Caco-2 (cell line): ENCODE measurements around the gene THSD8. TPM values are rescaled to one million over a fixed set of nuclear protein-coding genes. Genes with fewer than 3 reads are reported as not detected.

Experiments
- BruUV-seq: library from RNA; stranded (reverse); fragments of 400-500 nt; replicated peaks from 2 replicates; lab custom pipeline; 2021; lab: Mats Ljungman, UMichigan
- CTCF ChIA-PET: fragments of 300-600 bp; sonication (Branson Sonifier 250); formaldehyde crosslinking; loops from one replicate; lab custom pipeline; 2022; ENCODE audit warnings: antibody characterized with exemption; lab: Charles Lee
- POLR2A ChIA-PET: fragments of 300-600 bp; sonication (Branson Sonifier 250); formaldehyde crosslinking; loops from one replicate; lab custom pipeline; 2022; ENCODE audit warnings: antibody characterized with exemption; lab: Charles Lee
- DNase-seq, 2 experiments: peaks; one replicate each; pipeline versions ENCODE4 v3.0.0 to v3.0.0-alpha.2; 2020 to 2022
- H3K27me3 ChIP-seq: replicated peaks from 2 replicates; pipeline ENCODE4 v1.6.0; 2011; ENCODE audit warnings: low read length; ENCODE audit not compliant: control insufficient read depth, insufficient read depth
- H3K36me3 ChIP-seq: 2 replicates; pipeline ENCODE4 v1.5.1; 2011; ENCODE audit warnings: low read length; ENCODE audit not compliant: control insufficient read depth, insufficient read depth
- H3K4me1 ChIP-seq: fragments of 250-450 bp; sonication (Bioruptor Pico); 2 replicates; pipeline ENCODE4 v1.5.1; 2020; ENCODE audit warnings: mild to moderate bottlenecking
- H3K4me3 ChIP-seq: 2 replicates; pipeline ENCODE4 v1.5.1; 2011; ENCODE audit warnings: low read depth, mild to moderate bottlenecking, control low read depth, low read length
- H3K9me3 ChIP-seq: fragments of 250-450 bp; sonication (Bioruptor Pico); 2 replicates; pipeline ENCODE4 v1.5.1; 2020; ENCODE audit warnings: mild to moderate bottlenecking, moderate library complexity
- H3K27ac Mint-ChIP-seq: one replicate; pipeline ENCODE4 v1.8.0; 2022; ENCODE audit warnings: mixed read lengths; ENCODE audit not compliant: unreplicated experiment
- H3K27me3 Mint-ChIP-seq: one replicate; pipeline ENCODE4 v1.8.0; 2022; ENCODE audit warnings: mixed read lengths; ENCODE audit not compliant: insufficient read depth, unreplicated experiment
- H3K36me3 Mint-ChIP-seq: one replicate; pipeline ENCODE4 v1.8.0; 2022; ENCODE audit warnings: mild to moderate bottlenecking, mixed read lengths; ENCODE audit not compliant: insufficient read depth, unreplicated experiment
- H3K4me1 Mint-ChIP-seq: one replicate; pipeline ENCODE4 v1.8.0; 2022; ENCODE audit warnings: low read depth, mixed read lengths; ENCODE audit not compliant: unreplicated experiment
- H3K4me3 Mint-ChIP-seq: one replicate; pipeline ENCODE4 v1.8.0; 2022; ENCODE audit warnings: mild to moderate bottlenecking, moderate library complexity, mixed read lengths; ENCODE audit not compliant: unreplicated experiment
- H3K9me3 Mint-ChIP-seq: one replicate; pipeline ENCODE4 v1.8.0; 2022; ENCODE audit warnings: mixed read lengths; ENCODE audit not compliant: unreplicated experiment
- intact Hi-C: fragments of 100-400 bp; cut with micrococcal nuclease; formaldehyde crosslinking; loops from one replicate; pipeline ENCODE4 v1.10.0; 2022; ENCODE audit not compliant: unreplicated experiment
- total RNA-seq: library from RNA; stranded (reverse); gene quantifications from 2 replicates; pipeline ENCODE4 v1.2.3, GENCODE V29; 2022
- TF ChIP-seq, protein P1 (sequence below), 2 experiments: fragments of 200-600 bp in 1 of 2; IDR thresholded peaks; 1 replicate in 1 of 2; 2 replicates in 1 of 2; pipeline versions ENCODE4 v1.5.1 to v1.8.0; 2011 to 2022; ENCODE audit warnings: antibody characterized with exemption in 1 of 2, control low read depth in 1 of 2, inconsistent platforms in 1 of 2, low read depth in 1 of 2, low read length in 1 of 2, mild to moderate bottlenecking in 1 of 2, moderate library complexity in 1 of 2; ENCODE audit not compliant: insufficient read depth in 1 of 2, severe bottlenecking in 1 of 2, unreplicated experiment in 1 of 2

Gene THSD8
- total RNA-seq, 1 experiment from 2014 or later: 25.9 TPM

GRCh38 chr19:12834976-12835757 is 33.3 kb downstream of the THSD8 start:
- Mint-ChIP-seq H3K4me1 (peaks cover 14% of the 10 kb centered on the region), H3K4me3 (peak overlapping the region; percentile 63), H3K36me3 (peaks cover 11% of the 10 kb centered on the region), H3K9me3 (no peaks in the 10 kb centered on the region), H3K27ac (no peak overlapping the region), H3K27me3 (peaks cover 21% of the 10 kb centered on the region)
- H3K36me3 ChIP-seq: no peaks in the 10 kb centered on the region
- BruUV-seq: no TSS peak
- TF ChIP-seq, protein P1, sequence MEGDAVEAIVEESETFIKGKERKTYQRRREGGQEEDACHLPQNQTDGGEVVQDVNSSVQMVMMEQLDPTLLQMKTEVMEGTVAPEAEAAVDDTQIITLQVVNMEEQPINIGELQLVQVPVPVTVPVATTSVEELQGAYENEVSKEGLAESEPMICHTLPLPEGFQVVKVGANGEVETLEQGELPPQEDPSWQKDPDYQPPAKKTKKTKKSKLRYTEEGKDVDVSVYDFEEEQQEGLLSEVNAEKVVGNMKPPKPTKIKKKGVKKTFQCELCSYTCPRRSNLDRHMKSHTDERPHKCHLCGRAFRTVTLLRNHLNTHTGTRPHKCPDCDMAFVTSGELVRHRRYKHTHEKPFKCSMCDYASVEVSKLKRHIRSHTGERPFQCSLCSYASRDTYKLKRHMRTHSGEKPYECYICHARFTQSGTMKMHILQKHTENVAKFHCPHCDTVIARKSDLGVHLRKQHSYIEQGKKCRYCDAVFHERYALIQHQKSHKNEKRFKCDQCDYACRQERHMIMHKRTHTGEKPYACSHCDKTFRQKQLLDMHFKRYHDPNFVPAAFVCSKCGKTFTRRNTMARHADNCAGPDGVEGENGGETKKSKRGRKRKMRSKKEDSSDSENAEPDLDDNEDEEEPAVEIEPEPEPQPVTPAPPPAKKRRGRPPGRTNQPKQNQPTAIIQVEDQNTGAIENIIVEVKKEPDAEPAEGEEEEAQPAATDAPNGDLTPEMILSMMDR (IDR thresholded peaks at IDR 0.05; ENCODE audit: insufficient read depth in 1 of 2, low read depth in 1 of 2, low read length in 1 of 2, severe bottlenecking in 1 of 2, unreplicated experiment in 1 of 2): no peak
- peaks cover 16% of the 10 kb centered on the region for H3K4me1 ChIP-seq
- no peak overlapping the region for H3K4me3 ChIP-seq
- no peaks in the 10 kb centered on the region for H3K27me3 ChIP-seq
- no peaks in the 10 kb centered on the region for H3K9me3 ChIP-seq
- POLR2A ChIA-PET: no interaction called here
- intact Hi-C loops: loop anchor here (5.0 kb wide), 1 partner anchor 33 kb away; the partner anchor contains the start of genes PRDX2 and THSD8
- CTCF ChIA-PET: no interaction called here
- DNase-seq: peak; percentile 42 to 52

DNA sequence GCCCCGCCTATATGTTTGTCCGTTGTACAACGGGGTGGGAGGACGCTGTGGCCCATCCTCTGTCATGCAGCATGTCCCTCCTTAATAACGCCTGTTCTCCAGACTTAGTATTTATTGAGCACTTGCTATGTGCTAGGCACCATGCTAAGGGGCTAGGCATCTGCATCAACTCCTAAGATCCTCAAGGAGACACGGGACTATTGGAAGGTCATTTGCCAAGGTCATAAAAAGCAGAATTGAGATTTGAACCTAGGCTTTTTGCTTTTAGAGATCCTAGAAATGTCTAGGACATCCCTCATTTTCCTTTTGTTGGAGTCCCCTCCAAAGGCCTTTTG is 34.6 kb downstream of the THSD8 start:
- DNase-seq: no peak
- H3K27me3 Mint-ChIP-seq: peaks cover 18% of the 10 kb centered on the region
- peaks cover 14% of the 10 kb centered on the region for H3K4me1 Mint-ChIP-seq
- no peaks in the 10 kb centered on the region for H3K9me3 Mint-ChIP-seq
- TF ChIP-seq, protein P1 (IDR thresholded peaks at IDR 0.05; ENCODE audit: insufficient read depth in 1 of 2, low read depth in 1 of 2, low read length in 1 of 2, severe bottlenecking in 1 of 2, unreplicated experiment in 1 of 2): no peak
- no TSS peak for BruUV-seq
- Histone ChIP-seq H3K4me1 (peaks cover 18% of the 10 kb centered on the region), H3K27me3 (no peaks in the 10 kb centered on the region), H3K9me3 (no peaks in the 10 kb centered on the region), H3K36me3 (no peaks in the 10 kb centered on the region), H3K4me3 (no peak overlapping the region)
- CTCF ChIA-PET: no interaction called here
- intact Hi-C loops: loop anchor here (5.0 kb wide), 1 partner anchor 34 kb away; the partner anchor contains the start of genes PRDX2 and THSD8
- H3K27ac Mint-ChIP-seq: no peak overlapping the region
- H3K36me3 Mint-ChIP-seq: peaks cover 11% of the 10 kb centered on the region
- POLR2A ChIA-PET: no interaction called here
- H3K4me3 Mint-ChIP-seq: peak overlapping the region; percentile 63

- CTCF ChIA-PET: interaction anchor here (0.7 kb wide), 1 partner anchor 60 kb away, joined by 3 read pairs; no protein-coding TSS in a partner anchor
- H3K4me1 ChIP-seq: peaks cover 18% of the 10 kb centered on the region
- peaks cover 14% of the 10 kb centered on the region for H3K4me1 Mint-ChIP-seq
These were observed 35.4 kb downstream of the THSD8 start for GRCh38 chr19:12837225-12837624.

More at GRCh38 chr19:12837225-12837624, 35.4 kb downstream of the THSD8 start:
- no peak overlapping the region for H3K4me3 Mint-ChIP-seq
- no peaks in the 10 kb centered on the region for H3K36me3 ChIP-seq
- no peak overlapping the region for H3K4me3 ChIP-seq
- TF ChIP-seq, protein P1 (IDR thresholded peaks at IDR 0.05; ENCODE audit: insufficient read depth in 1 of 2, low read depth in 1 of 2, low read length in 1 of 2, severe bottlenecking in 1 of 2, unreplicated experiment in 1 of 2): no peak
- H3K9me3 Mint-ChIP-seq: no peaks in the 10 kb centered on the region
- DNase-seq: no peak
- no peaks in the 10 kb centered on the region for H3K27me3 ChIP-seq
- POLR2A ChIA-PET: no interaction called here
- intact Hi-C loops: loop anchor here (5.0 kb wide), 1 partner anchor 35 kb away; the partner anchor contains the start of genes PRDX2 and THSD8
- no TSS peak for BruUV-seq
- no peaks in the 10 kb centered on the region for H3K9me3 ChIP-seq
- no peak overlapping the region for H3K27ac Mint-ChIP-seq
- peaks cover 11% of the 10 kb centered on the region for H3K36me3 Mint-ChIP-seq
- peaks cover 18% of the 10 kb centered on the region for H3K27me3 Mint-ChIP-seq
